Smooth muscle cell (in vitro differentiated cells): ENCODE results near the gene ZNF280C. TPM values are rescaled to one million over a fixed set of nuclear protein-coding genes. Genes with fewer than 3 reads are reported as not detected.

Experiments
- DNase-seq: peaks from one replicate; lab custom pipeline; 2025; ENCODE audit not compliant: unreplicated experiment; lab: John Stamatoyannopoulos, UW
- H2AFZ ChIP-seq: fragments of 200-600 bp; sonication (generic); 2 replicates; pipeline ENCODE4 v1.6.0; 2016; ENCODE audit warnings: antibody characterized with exemption, low read depth, mild to moderate bottlenecking
- H3F3A ChIP-seq: fragments of 200-600 bp; sonication (generic); 2 replicates; pipeline ENCODE4 v1.6.0; 2017; ENCODE audit warnings: antibody characterized with exemption, low read depth
- H3K27ac ChIP-seq: fragments of 200-600 bp; sonication (generic); 2 replicates; pipeline ENCODE4 v1.5.1; 2016; ENCODE audit warnings: low read depth, mild to moderate bottlenecking
- H3K27me3 ChIP-seq: fragments of 200-600 bp; sonication (generic); 2 replicates; pipeline ENCODE4 v1.6.1; 2016; ENCODE audit warnings: low read depth, mild to moderate bottlenecking
- H3K36me3 ChIP-seq: fragments of 200-600 bp; sonication (generic); 2 replicates; pipeline ENCODE4 v1.5.1; 2016; ENCODE audit warnings: low read depth
- H3K4me1 ChIP-seq: fragments of 200-600 bp; sonication (generic); 2 replicates; pipeline ENCODE4 v1.5.1; 2016; ENCODE audit warnings: low read depth
- H3K4me2 ChIP-seq: fragments of 200-600 bp; sonication (generic); 2 replicates; pipeline ENCODE4 v1.6.0; 2016; ENCODE audit warnings: mild to moderate bottlenecking
- H3K4me3 ChIP-seq: fragments of 200-600 bp; sonication (generic); 2 replicates; pipeline ENCODE4 v1.5.1; 2016; ENCODE audit warnings: mild to moderate bottlenecking
- H3K79me2 ChIP-seq: fragments of 200-600 bp; sonication (generic); 2 replicates; pipeline ENCODE4 v1.6.0; 2016; ENCODE audit warnings: low read depth, mild to moderate bottlenecking
- H3K9ac ChIP-seq: fragments of 200-600 bp; sonication (generic); 2 replicates; pipeline ENCODE4 v1.6.0; 2016; ENCODE audit warnings: low read depth
- H3K9me3 ChIP-seq: fragments of 200-600 bp; sonication (generic); replicated peaks from 2 replicates; pipeline ENCODE4 v1.5.1; 2016; ENCODE audit warnings: low read depth
- H4K20me1 ChIP-seq: fragments of 200-600 bp; sonication (generic); 2 replicates; pipeline ENCODE4 v1.6.0; 2016; ENCODE audit warnings: low read depth
- CTCF ChIP-seq: fragments of 200-600 bp; sonication (generic); IDR thresholded peaks from 2 replicates; pipeline ENCODE4 v1.5.1; 2017; ENCODE audit warnings: borderline replicate concordance, mild to moderate bottlenecking, antibody characterized with exemption; ENCODE audit not compliant: insufficient read depth, poor library complexity, severe bottlenecking
- WGBS: methylation state at CpG from one replicate; pipeline ENCODE4 v1.1.7; 2016; ENCODE audit warnings: low lambda C conversion rate; 5-methylcytosine and 5-hydroxymethylcytosine counted together
- polyA plus RNA-seq: library from polyadenylated mRNA; unstranded; fragments of >200 nt; fragmentation: Nextera tagmentation; extraction: Ambion mirVana; gene quantifications from 2 replicates; pipeline ENCODE4 v1.2.1, GENCODE V29; 2016
- total RNA-seq: library from RNA; depleted of rRNA; stranded (reverse); fragments of >200 nt; gene quantifications from 2 replicates; pipeline ENCODE4 v1.2.3, GENCODE V29; 2014

The ZNF280C gene
- total and polyA plus RNA-seq, 2 experiments from 2014 or later, result 1.5 to 7.7 TPM

- Histone ChIP-seq H3K4me1 (peaks cover 5% of the 10 kb centered on the region), H3K27me3 (no peaks in the 10 kb centered on the region), H3K4me3 (peak overlapping the region; percentile 50), H3K9ac (no peak overlapping the region), H3K36me3 (no peaks in the 10 kb centered on the region), H3K79me2 (no peaks in the 10 kb centered on the region), H3K4me2 (peak overlapping the region; percentile 85), H3F3A (no peaks in the 10 kb centered on the region), H3K27ac (no peak overlapping the region), H2AFZ (peak overlapping the region; percentile 69), H3K9me3 (no peaks in the 10 kb centered on the region), H4K20me1 (no peaks in the 10 kb centered on the region)
- no peak for TF ChIP-seq CTCF
- no peak for DNase-seq
- WGBS, result 52% methylated on average over 33 of the region's 36 CpGs
Measured at GRCh38 chrX:130170752-130171445, 97.8 kb downstream of the ZNF280C start.

GRCh38 chrX:130167040-130167439 is 101.7 kb downstream of the ZNF280C start:
- Histone ChIP-seq H3K36me3 (no peaks in the 10 kb centered on the region), H4K20me1 (no peaks in the 10 kb centered on the region), H3K4me3 (peak overlapping the region; percentile 66), H3K4me2 (peak overlapping the region; percentile 83), H3K9me3 (no peaks in the 10 kb centered on the region), H3K9ac (no peak overlapping the region), H3K4me1 (peaks cover 7% of the 10 kb centered on the region), H3F3A (no peaks in the 10 kb centered on the region), H3K27me3 (no peaks in the 10 kb centered on the region), H3K79me2 (peaks cover 22% of the 10 kb centered on the region), H3K27ac (no peak overlapping the region), H2AFZ (no peak overlapping the region)
- TF ChIP-seq CTCF, result no peak
- WGBS, result 62% methylated on average over 4 of the region's 4 CpGs
- no peak for DNase-seq

GRCh38 chrX:130166503-130166777 is 102.3 kb downstream of the ZNF280C start:
- peak overlapping the region; percentile 79 for H2AFZ ChIP-seq
- no peak for DNase-seq
- H3K4me1 ChIP-seq, result peaks cover 7% of the 10 kb centered on the region
- peaks cover 22% of the 10 kb centered on the region for H3K79me2 ChIP-seq
- H3K9ac ChIP-seq, result peak overlapping the region; percentile 92
- no peaks in the 10 kb centered on the region for H3F3A ChIP-seq
- H3K9me3 ChIP-seq, result no peaks in the 10 kb centered on the region
- WGBS, result 41% methylated on average over 4 of the region's 4 CpGs
- H3K27ac ChIP-seq, result peak overlapping the region; percentile 93
- no peak for TF ChIP-seq CTCF
- H4K20me1 ChIP-seq, result no peaks in the 10 kb centered on the region
- H3K4me2 ChIP-seq, result peak overlapping the region; percentile 83
- no peaks in the 10 kb centered on the region for H3K36me3 ChIP-seq
- peak overlapping the region; percentile 66 for H3K4me3 ChIP-seq
- H3K27me3 ChIP-seq, result no peaks in the 10 kb centered on the region
